Ovary (tissue), 3 donors: ENCODE data around the gene MMP27.
"Not testable (repeated sequence)": the region's sequence is repeated elsewhere in the genome, so short reads cannot be mapped to it uniquely, and the experiment has no call there.

Experiments used
- CTCF ChIP-seq, 3 donors: fragments of 450-650 bp in 2 of 3; fragments of 200-600 bp in 1 of 3; IDR thresholded peaks; one replicate each; pipeline versions ENCODE4 v1.5.1 to v1.8.0; 2016 to 2022; ENCODE audit warnings: antibody characterized with exemption in 3 of 3, mild to moderate bottlenecking in 1 of 3
- EP300 ChIP-seq: sonication (generic); formaldehyde crosslinking; IDR thresholded peaks from one replicate; pipeline ENCODE4 v1.6.1; 2017; ENCODE audit warnings: antibody characterized with exemption
- POLR2A ChIP-seq: fragments of 450-650 bp; IDR thresholded peaks from one replicate; pipeline ENCODE4 v1.6.1; 2017; ENCODE audit warnings: antibody characterized with exemption, mild to moderate bottlenecking, moderate library complexity
- donor health status: DM: no; HTN: no; CAD: no.

GRCh38 chr11:102746746-102747578 is 41.4 kb upstream of the MMP27 start:
- not testable (repeated sequence) for TF ChIP-seq EP300; POLR2A; CTCF (IDR thresholded peaks at IDR 0.05)
